HG02763 (cell line): ENCODE data around the gene NDUFB10.

Experiments
- ATAC-seq: cut with Tn5 transposase; IDR thresholded peaks from one replicate; pipeline ENCODE4 v1.9.1; 2021; ENCODE audit warnings: mild to moderate bottlenecking, moderate library complexity; ENCODE audit not compliant: unreplicated experiment

NDUFB10 gene

GRCh38 chr16:1965396-1966001, 6.2 kb downstream of the NDUFB10 start:
- no peak for ATAC-seq

- no peak for ATAC-seq
Observed at GRCh38 chr16:1966460-1966859, 7.1 kb downstream of the NDUFB10 start, which contains the start of gene RNF151. TSS of gene RNF151 (plus strand) at chr16:1966856. CDS start at chr16:1966882, 26 bp downstream.

GRCh38 chr16:1968146-1968953, 9.0 kb downstream of the NDUFB10 start:
- ATAC-seq: no peak

GRCh38 chr16:1971796-1972489, 12.6 kb downstream of the NDUFB10 start, which contains the start of gene TBL3:
TSS of gene TBL3 (plus strand) at chr16:1972053. CDS start at chr16:1972165, 112 bp downstream.
- ATAC-seq: peak; percentile 80

- ATAC-seq: peak; percentile 2
Observed at GRCh38 chr16:1972490-1972877, 13.1 kb downstream of the NDUFB10 start.

- ATAC-seq: no peak
Observed at GRCh38 chr16:1973461-1974156, 14.3 kb downstream of the NDUFB10 start.

GRCh38 chr16:1974157-1975070, 15.1 kb downstream of the NDUFB10 start:
- no peak for ATAC-seq

- ATAC-seq: no peak
Observed at GRCh38 chr16:1975432-1976215, 16.3 kb downstream of the NDUFB10 start.

GRCh38 chr16:1976216-1976520, 16.8 kb downstream of the NDUFB10 start:
- no peak for ATAC-seq

GRCh38 chr16:1976951-1977874, 17.9 kb downstream of the NDUFB10 start:
- no peak for ATAC-seq

- ATAC-seq: no peak
Observed at GRCh38 chr16:1977875-1978268, 18.5 kb downstream of the NDUFB10 start.

- ATAC-seq: no peak
Observed at GRCh38 chr16:1978476-1979120, 19.3 kb downstream of the NDUFB10 start.

GRCh38 chr16:1979271-1980029, 20.1 kb downstream of the NDUFB10 start:
- ATAC-seq: no peak

GRCh38 chr16:1980030-1980769, 20.9 kb downstream of the NDUFB10 start:
- no peak for ATAC-seq

- no peak for ATAC-seq
Observed at GRCh38 chr16:1980770-1981087, 21.4 kb downstream of the NDUFB10 start.

GRCh38 chr16:1981398-1981836, 22.1 kb downstream of the NDUFB10 start, which contains the start of gene NOXO1:
TSS of gene NOXO1 (minus strand) at chr16:1981469. CDS start at chr16:1981179, 290 bp downstream.
- no peak for ATAC-seq
